ENCODE results near the gene ATRN.
"Not testable (repeated sequence)": the region's sequence is repeated elsewhere in the genome, so short reads cannot be mapped to it uniquely, and the experiment has no call there.

Gene ATRN

GRCh38 chr20:3515379-3516170, 44.8 kb downstream of the ATRN start:
- DNase-seq (ENCODE audit: low spot score): no peak

GRCh38 chr20:3521852-3522740, 51.3 kb downstream of the ATRN start:
- no peak for DNase-seq (ENCODE audit: low spot score)

GRCh38 chr20:3524696-3525095, 53.9 kb downstream of the ATRN start:
- not testable (repeated sequence) for DNase-seq (ENCODE audit: low spot score)

GRCh38 chr20:3532089-3532615, 61.3 kb downstream of the ATRN start:
- no peak for DNase-seq (ENCODE audit: low spot score)

- DNase-seq (ENCODE audit: low spot score): not testable (repeated sequence)
Observed at GRCh38 chr20:3537733-3538132, 66.9 kb downstream of the ATRN start.

DNA sequence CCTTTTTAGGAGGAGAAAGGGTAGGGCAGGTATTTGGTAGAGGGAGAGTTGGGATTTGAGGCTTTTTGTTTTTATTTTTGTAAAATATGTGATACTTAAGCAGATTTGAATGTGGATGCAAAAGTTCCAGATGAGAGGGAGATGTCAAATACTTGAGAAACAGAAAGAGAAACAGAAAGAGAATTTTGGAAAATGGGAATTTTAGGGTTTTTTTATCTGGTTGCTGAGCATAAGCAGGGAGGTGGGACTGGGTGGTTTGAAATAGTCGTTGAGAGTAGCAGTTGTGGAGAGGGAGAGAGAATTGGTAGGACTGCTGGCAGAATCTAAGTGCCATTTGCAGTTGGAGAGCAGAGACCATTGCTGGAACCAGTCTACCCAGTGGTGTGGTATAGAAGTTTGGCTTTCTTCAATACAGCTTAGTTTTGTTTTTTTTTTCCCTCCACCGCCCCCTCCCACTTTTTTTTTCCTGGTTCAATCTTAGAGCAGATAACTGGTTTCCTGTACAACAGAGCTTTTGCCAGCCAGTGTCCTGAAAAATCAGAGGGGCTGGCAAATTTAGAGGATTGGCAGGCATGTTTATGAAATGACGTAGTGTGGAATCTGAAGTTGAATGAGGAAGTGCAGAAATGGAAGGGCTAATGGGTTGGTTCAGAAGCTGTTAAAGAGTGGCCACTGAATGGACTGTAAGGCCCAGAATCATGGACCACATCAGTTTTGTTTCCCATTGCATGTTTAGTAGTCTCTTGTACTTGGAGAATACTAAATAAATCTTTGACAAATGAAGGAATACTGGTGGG, 68.7 kb downstream of the ATRN start:
- DNase-seq (ENCODE audit: low spot score): no peak

GRCh38 chr20:3541887-3542721, 71.3 kb downstream of the ATRN start:
- no peak for DNase-seq (ENCODE audit: low spot score)

- no peak for DNase-seq (ENCODE audit: low spot score)
Observed at GRCh38 chr20:3543901-3544507, 73.2 kb downstream of the ATRN start.

DNA sequence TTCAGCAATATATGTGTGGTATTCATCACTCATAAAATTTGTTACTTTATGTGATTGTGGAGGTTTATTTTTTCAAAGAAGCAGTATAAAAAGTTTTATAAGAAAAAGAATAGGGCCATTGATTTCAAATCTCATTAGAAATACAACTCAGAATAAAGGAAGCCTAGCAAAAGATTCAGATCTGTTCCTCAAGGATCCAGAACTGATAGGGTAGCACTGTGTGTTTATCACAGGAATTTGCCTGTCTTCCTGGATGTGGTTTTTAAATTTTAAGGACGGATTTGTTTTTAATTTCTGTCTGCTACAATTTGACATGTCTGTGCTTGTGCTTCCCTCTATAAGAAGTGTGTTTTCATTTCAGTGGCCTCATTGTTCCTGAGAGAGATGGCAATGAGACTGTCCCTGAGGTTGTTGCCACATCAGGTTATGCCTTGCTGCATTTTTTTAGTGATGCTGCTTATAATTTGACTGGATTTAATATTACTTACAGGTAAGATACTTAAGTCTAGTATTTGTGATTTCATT, 74.6 kb downstream of the ATRN start:
- no peak for DNase-seq (ENCODE audit: low spot score)

GRCh38 chr20:3547906-3548305, 77.1 kb downstream of the ATRN start:
- DNase-seq (ENCODE audit: low spot score): no peak

DNA sequence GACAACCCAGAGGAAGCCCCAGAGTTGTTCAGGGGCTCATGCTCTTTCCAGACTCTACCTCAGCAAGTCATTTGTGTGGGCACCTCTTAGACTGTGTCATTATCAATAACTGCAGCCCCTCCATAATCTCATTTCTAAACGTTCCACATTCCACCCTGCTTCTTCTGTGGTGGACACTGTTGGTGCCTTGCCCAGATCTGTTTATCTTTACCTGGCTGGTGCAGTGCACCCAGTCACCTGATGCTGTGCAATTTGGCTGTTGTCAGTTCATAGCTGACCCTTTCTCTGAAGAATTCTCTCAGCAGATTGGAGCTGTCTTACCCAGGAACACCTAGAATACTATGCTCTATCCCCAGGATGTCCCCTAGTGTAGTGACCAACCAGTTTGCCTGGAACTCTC, 80.0 kb downstream of the ATRN start:
- DNase-seq (ENCODE audit: low spot score): no peak

DNA sequence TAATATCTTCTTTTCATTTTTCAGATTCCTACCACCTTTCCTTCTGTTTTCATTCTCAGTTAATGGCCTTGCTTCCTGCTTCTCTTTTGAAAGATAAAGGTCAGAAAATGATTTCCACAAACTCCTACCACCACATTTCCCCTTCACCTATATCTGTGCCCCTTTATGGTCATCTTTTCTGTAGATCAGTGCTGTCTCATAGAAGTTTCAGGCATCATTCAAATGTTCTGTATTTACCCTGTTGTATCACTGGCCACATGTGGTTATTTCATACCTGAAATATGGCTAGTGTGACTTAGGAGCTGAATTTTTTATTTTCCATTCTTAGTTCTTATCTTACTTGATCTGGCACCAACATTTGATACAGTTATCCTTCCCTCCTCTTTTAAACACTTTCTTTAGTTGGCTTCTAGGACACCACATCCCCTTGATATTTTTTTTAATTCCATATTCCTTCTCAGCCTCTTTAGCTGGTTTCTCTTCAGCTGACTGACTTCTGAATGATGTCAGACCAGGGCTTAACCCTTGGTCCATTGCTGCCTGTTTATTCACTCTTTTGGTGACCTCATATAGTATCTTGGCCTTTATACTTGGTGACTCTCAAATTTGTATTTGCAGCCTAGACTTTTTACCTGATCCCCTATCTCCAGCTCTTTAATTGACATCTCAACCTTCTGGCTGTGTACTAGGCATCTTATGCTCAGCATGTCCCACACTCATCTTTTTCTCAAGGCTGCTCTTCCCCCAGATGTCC, 81.0 kb downstream of the ATRN start:
- no peak for DNase-seq (ENCODE audit: low spot score)

- no peak for DNase-seq (ENCODE audit: low spot score)
Observed at GRCh38 chr20:3553663-3554062, 82.8 kb downstream of the ATRN start.

DNA sequence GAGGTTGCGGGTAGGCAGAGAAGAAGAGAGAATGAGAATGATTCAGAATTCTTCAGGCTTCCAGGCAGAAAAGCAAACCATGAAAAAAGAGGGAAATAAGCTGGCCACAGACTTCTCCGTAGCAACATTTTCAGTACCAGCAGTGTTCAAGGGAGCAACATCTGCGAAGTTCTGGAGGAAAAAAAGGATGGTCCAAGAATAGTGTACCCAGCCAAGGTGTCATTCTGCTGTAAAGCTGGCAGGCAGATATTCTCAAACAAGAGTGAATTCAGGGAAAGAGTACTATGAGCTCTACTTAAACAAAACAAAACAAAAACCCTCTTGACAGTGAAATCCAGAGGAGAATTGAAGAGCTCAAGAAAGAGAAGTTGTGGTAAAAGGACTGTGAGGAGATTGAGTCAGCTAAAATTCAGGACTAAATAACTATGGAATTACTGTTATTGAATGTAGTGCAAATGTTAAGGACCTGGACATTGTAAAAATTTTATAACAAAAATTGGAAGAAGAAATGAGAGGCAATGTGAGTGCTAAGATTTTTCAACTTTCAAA, 86.5 kb downstream of the ATRN start:
- no peak for DNase-seq (ENCODE audit: low spot score)

DNA sequence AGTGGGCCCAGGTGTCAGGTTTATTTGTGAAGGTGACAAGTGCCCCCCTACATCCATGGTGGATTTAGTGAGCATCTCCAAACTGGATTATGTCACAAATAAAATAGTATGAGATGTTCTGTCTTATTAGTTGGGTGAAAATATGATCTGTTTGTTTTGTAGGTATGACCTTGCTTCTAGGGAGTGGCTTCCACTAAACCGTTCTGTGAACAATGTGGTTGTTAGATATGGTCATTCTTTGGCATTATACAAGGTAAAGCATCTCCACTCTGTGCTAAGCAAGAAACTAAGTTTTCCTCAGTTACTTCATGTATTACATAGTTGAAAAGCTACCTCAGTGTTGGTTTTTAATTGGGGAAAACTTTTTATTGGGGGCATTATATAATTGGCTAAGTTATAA, 88.4 kb downstream of the ATRN start:
- DNase-seq (ENCODE audit: low spot score): no peak

DNA sequence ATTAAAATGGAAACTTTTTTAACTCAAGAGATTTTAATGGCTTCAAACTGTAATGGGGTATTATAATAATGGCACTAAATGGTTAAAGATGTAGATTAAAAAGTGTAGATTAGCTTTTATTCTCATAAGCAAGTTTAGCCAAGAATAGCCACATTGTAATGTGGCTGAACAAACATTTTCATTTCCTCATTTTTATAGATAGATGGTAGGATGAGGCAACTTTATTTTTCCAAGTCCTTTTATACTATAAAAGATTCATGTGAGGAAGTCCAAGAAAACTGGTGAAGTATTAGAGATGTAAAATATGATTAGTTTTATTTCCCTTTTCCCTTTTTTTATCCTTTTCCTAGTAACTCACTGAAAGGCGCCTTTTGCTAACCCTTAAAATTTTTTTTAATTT, 88.8 kb downstream of the ATRN start:
- no peak for DNase-seq (ENCODE audit: low spot score)

DNA sequence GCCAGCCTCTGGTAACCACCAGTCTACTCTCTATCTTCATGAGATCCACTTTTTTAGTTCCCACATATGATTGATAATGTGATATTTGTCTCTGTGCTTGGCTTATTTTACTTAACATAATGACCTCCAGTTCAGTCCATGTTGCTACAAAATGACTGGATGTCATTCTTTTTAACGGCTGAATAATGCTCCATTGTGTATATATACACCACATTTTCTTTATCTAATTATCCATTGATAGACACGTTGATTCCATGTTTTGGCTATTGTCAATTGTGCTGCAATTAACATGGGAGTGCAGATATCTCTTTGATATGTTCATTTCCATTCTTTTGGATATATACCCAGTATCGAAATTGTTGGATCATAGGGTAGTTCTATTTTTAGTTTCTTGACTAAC, 89.3 kb downstream of the ATRN start:
- DNase-seq (ENCODE audit: low spot score): no peak

DNA sequence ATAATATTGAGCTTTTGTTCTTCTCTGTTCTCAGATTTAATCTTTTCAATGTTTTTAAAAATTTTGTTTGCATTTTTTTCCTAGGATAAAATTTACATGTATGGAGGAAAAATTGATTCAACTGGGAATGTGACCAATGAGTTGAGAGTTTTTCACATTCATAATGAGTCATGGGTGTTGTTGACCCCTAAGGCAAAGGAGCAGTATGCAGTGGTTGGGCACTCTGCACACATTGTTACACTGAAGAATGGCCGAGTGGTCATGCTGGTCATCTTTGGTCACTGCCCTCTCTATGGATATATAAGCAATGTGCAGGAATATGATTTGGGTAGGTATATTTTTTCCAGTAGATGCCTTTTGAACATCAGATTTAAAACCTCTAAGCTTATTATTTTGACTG, 89.8 kb downstream of the ATRN start:
- no peak for DNase-seq (ENCODE audit: low spot score)

GRCh38 chr20:3563133-3563532, 92.3 kb downstream of the ATRN start:
- DNase-seq (ENCODE audit: low spot score): no peak
